Ishikawa (cell line): Measurements from ENCODE around the gene CAMK1D.

Experiments used
- CEBPB ChIP-seq: IDR thresholded peaks from 2 replicates; pipeline ENCODE4 v1.6.1; 2012
- CREB1 ChIP-seq: IDR thresholded peaks from 2 replicates; pipeline ENCODE4 v1.6.1; 2012; ENCODE audit warnings: low read depth
- EGR1 ChIP-seq: IDR thresholded peaks from 2 replicates; pipeline ENCODE4 v1.6.1; 2012
- EP300 ChIP-seq: IDR thresholded peaks from 2 replicates; pipeline ENCODE4 v1.6.1; 2012; ENCODE audit warnings: borderline replicate concordance
- FOXM1 ChIP-seq: IDR thresholded peaks from 2 replicates; pipeline ENCODE4 v1.6.1; 2012; ENCODE audit warnings: low read depth, borderline replicate concordance
- MAX ChIP-seq: IDR thresholded peaks from 2 replicates; pipeline ENCODE4 v1.6.1; 2012
- RAD21 ChIP-seq: IDR thresholded peaks from 2 replicates; pipeline ENCODE4 v1.6.1; 2012; ENCODE audit warnings: low read depth
- REST ChIP-seq: IDR thresholded peaks from 2 replicates; pipeline ENCODE4 v1.6.1; 2012; ENCODE audit warnings: low read depth, mild to moderate bottlenecking
- TAF1 ChIP-seq: IDR thresholded peaks from 2 replicates; pipeline ENCODE4 v1.6.1; 2012; ENCODE audit warnings: low read depth, mild to moderate bottlenecking
- YY1 ChIP-seq: IDR thresholded peaks from 2 replicates; pipeline ENCODE4 v1.6.1; 2012; ENCODE audit warnings: low read depth

GRCh38 chr10:12334186-12334530 is 15.2 kb upstream of the CAMK1D start:
- no peak for TF ChIP-seq REST
- no peak for TF ChIP-seq TAF1
- TF ChIP-seq YY1, result no peak
- TF ChIP-seq EP300, result no peak
- no peak for TF ChIP-seq EGR1
- no peak for TF ChIP-seq FOXM1
- TF ChIP-seq RAD21, result no peak
- TF ChIP-seq MAX, result no peak
- TF ChIP-seq CEBPB, result no peak
- no peak for TF ChIP-seq CREB1
